Cardiac septum (tissue), 1 donor: ENCODE results near the gene UBD. TPM values are rescaled to one million over a fixed set of nuclear protein-coding genes. Genes with fewer than 3 reads are reported as not detected.

Source experiments
- DNase-seq: peaks from one replicate; pipeline ENCODE4 v3.0.0-alpha.2; 2020; ENCODE audit warnings: low spot score
- intact Hi-C: fragments of 100-400 bp; cut with DNase I; formaldehyde crosslinking; loops from one replicate; pipeline ENCODE4 v1.14.0; 2022
- long read RNA-seq: library from polyadenylated mRNA; unstranded; transcript quantifications from one replicate; pipeline ENCODE4 v2.0.0, GENCODE V29; 2021
- total RNA-seq: library from RNA; stranded (reverse); fragmentation: NEBNext Ultra II Directional; extraction: Animal tissue kit (Norgen Biotek cat#: 25700); gene quantifications from one replicate; pipeline ENCODE4 v1.2.1, GENCODE V29; 2021
- donor health status: DM: no; HTN: no; CAD: no.

The UBD gene
- not detected for total RNA-seq
- long read RNA-seq = 0 reads

DNA sequence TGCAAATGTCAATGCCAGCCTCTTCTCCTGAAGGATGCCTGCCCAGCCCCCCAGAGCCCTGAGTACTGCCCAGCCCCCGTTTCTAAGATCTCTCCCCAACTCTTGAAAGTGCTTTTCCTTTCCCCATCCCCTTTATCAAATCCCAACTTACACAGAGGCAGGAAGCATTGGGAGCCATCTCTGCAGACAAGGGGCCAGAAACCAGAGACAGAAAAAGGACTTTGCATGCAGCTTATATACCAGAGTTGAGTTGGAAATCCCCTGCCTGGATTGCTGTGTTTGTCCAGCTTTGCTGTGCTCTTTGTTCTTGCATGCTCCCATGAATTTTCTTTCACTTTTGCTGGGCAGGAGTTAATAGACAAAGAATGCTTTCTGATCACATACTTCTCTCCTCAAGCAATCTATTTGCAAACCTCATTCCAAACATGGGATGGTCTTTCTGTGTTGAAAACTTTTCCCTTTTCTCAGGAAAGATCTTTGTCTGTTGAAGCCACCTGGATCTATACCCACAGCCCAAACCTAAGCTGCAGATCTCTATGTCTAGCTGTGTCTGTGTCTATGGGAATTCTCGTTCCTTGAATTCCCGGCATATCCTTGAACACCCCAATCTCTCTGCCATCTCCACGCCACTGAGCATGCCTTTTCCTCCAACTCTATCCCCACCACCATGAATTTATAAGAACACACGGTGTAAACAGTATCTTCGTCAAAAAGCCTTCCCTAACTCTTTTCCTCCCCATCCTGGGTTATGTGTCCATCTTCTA is at the start of gene UBD:
TSS of gene UBD (minus strand) at position 209 of the 764 bp plus-strand sequence. CDS start at position 178, 31 bp downstream.
- no peak for DNase-seq
- intact Hi-C loops = no loop called here

DNA sequence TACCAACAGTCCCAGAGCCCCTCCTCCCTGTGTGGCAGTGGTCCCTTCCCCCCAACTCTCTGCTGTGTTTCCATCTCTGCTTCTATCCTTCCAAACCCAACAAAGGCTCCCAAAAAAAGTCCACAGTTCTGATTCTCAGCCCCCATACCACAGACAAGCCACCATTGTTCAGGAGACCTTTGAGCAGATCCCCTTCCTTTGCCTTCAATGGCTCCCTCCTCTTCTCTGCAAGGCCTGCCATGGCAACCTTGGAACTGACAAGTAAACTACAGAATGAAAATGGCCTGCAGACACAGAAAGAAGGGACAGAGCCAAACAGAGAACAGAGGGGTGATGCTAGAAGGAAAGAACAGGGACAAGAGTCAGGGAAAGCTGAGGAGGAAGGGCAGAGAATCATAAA is 48.6 kb upstream of the UBD start:
- intact Hi-C loops = no loop called here
- no peak for DNase-seq

DNA sequence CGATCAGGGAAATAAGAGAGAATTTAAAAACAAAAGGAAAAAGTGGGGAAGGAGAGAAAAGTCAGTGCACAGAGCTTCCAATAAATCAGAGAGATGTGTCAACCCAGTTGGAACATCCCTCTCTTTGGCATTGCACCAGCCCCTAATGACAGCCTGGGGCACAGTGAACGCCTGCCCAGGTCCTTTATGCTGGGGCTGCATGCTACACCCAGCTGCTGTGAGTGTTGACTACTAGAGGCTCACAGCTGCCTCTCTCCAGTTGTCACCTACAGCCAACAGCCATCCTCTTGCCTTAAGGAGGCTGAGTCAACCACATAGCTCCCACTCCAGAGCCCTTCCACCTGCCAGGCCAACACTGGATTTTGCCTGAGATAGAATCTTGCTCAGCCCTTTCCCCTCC is 44.4 kb upstream of the UBD start:
- intact Hi-C loops = no loop called here
- DNase-seq = no peak

DNA sequence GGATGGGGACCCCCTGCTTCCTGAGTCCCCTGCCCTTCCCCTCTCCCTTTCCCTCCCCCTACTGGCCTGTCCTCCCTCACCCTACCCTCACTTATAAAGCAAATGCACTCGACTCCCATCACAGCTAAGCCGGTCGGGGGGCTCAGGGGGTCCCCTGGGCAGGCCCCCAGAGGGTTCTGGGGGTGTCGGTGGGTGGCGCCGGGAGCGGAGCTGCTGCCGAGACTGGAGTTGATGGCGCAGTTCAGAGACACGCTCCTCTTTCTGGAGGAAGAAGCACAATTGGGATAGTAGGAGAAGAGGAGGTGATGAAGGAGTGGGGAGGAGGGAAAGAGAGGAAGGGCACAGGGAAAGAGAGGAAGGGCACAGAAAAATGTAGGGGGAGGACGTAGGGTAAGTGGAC is 43.9 kb upstream of the UBD start:
- DNase-seq = no peak
- intact Hi-C loops = no loop called here

DNA sequence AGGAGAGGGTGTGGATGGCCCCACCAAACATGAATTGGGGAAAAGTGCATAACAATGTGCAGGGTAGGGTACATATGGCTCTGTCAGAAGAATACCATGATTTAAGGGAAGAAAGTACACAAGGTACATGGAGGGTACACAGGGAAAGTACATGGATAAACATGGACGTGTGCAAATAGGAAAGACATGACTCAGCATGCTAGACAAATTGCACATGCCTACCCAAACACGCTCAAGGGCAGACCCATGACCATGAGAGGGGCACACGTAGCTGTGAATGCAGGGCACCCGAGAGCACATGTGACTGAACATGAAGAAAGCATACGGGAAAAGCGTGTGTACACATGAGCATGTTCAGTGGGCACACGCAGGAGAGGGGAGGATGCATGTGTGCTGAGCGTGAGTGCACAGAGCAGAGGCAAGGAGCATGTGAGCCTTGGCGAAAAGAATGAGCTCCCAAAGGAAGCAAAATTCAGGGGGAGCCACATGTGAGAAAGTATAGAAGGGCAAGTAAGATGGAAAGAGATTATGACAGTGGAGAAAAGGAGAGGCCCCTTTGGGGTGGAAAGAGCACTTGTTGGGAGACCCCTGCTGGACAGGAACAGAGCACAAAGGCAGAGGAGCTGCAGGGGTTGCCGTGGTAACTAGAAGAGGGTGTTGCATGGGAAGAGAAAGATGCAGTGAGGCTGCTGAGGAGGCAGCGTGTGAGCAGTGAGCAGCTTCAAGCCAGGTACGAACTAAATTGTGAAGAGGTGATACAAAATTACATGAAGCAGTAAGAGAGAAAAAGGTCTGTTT is 43.2 kb upstream of the UBD start:
- no peak for DNase-seq
- intact Hi-C loops = no loop called here

DNA sequence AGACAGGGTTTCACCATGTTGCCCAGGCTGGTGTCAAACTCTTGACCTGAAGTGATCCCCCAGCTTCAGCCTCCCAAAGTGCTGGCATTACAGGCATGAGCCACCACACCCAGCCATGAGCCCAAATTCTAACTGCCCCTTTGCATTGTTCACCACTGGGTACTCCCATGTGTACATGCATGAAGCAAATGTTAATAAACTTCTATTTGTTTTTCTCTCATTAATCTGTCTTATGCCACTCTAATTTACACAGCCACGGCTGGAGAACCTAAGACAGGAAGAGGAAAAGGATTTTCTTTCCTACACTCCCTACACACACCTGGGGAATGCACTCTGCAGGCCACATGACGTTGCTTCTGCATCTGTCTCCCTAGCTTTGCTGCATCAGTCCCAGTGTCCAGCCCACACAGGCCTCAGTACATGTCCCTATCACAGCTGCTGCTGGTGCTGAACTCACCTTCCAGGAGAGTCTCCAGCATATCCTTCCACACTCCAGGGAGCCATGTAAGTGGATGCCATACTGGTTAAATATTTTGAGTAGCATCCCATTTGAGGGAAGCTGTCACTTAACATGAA is 38.7 kb upstream of the UBD start:
- intact Hi-C loops = no loop called here
- no peak for DNase-seq

DNA sequence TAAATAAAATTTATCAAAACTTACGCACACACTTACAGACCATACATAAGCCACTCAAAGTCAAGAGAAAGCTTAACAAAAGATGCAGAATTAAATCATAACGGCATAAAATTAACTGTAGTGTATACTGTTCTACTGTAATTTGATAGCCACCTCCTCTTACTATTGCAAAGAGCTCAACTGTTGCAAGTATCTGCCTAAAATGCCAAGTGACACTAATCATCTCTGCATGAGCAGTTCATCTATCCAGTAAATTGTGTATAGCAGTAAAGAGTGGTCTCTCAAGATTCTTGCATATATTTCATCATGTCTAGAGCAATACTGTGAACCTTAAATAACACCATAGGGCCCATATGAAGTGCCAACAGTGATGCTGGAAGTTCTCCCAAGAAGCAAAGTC is 37.7 kb upstream of the UBD start:
- intact Hi-C loops = no loop called here
- no peak for DNase-seq

DNA sequence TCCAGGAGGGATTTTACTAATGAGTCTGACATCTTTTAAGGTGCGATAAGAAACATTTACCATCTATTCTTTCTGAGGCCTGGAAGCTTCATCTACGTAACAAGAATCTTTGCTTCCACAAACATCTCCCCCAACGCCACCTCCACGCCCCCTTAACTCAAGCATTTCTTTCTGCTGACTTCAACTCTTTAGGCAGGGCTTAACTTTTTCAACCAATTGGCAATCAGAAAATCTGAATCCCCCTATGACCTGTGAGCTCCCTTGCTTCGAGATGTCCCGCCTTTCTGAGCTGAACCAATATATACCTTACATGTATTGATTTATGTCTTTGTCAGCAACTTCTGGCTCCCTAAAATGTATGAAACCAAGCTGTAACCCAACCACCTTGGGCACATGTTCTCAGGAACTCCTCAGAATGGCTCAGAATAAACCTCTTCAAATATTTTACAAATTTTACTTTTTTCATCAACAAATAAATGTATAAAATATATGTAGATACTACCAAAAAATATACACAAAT is 36.9 kb upstream of the UBD start:
- intact Hi-C loops = no loop called here
- DNase-seq = no peak

DNA sequence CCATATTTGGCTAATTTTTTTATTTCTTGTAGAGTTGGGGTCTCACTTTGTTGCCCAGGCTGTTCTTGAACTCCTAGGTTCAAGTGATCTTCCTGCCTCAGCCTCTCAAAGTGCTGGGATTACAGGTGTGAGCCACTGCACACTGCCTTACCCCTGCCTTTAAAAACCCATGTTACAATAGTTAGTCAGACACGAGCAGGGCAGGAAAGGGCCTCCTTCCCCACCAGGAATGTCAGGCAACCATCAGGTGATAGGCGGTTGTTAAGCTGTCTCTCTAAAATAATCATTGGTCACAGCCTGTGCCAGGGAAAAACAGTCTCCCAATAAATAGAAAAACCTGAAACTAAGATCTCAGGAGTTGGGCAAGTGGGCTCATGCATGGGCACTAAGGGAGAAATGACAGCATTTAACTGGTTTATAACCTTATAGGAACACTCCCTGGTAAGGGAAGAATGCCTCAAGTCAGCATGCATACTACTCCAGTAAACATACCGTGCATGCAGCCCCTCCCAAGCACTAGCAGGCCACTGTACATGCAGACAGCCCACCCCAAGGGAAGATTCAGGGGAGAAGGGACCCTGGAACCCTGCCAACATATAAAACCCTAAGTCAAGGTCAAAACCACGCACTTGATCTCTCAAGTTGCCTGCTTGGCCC is 33.8 kb upstream of the UBD start:
- intact Hi-C loops = no loop called here
- DNase-seq = no peak

DNA sequence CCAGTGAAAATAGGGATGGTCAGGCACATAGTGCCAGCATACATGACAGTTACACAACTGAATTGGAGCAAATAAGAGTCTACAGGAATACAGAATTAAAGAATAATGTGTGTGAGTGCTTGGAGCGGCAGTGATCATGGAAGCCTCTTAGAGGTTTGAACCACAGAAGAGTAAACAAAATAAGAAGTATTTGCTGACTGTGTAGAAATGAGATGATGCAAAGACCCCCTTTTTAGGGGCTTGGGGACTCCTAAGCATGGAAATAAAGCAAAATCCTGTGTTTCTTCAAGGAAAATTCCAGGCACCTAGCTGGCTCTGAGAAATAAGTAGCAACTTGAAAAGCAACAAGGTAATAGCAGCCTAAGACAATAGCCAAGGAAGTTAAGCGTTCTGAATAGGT is 32.1 kb upstream of the UBD start:
- intact Hi-C loops = no loop called here
- no peak for DNase-seq

DNA sequence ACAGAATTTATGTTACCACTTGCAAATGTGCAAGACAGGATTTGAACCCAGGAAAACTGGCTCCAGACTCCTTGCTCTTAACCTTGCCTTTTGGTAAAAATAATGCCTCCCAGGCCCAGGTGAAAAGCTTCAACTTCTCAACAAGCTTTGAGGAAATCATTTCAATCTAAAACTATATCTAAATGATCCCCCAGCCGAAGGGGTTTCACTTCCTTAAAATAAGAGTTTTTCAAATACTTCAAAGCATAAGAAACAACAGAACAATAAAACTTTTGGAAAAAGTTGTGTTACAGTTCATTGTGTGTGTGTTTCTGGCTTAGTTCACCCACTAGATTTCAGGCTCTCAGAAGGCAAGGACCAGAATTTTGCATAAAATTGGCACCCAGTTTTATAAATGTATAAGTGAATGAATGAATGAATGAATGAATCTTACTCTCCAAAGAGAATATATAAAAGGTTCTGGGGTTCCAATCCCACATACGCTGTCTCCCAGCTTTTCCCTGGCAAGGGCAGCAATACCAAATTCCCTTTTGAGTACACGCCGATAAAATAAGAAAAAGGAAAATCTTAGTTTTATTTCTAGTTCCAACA is 30.8 kb upstream of the UBD start:
- no peak for DNase-seq
- intact Hi-C loops = no loop called here

DNA sequence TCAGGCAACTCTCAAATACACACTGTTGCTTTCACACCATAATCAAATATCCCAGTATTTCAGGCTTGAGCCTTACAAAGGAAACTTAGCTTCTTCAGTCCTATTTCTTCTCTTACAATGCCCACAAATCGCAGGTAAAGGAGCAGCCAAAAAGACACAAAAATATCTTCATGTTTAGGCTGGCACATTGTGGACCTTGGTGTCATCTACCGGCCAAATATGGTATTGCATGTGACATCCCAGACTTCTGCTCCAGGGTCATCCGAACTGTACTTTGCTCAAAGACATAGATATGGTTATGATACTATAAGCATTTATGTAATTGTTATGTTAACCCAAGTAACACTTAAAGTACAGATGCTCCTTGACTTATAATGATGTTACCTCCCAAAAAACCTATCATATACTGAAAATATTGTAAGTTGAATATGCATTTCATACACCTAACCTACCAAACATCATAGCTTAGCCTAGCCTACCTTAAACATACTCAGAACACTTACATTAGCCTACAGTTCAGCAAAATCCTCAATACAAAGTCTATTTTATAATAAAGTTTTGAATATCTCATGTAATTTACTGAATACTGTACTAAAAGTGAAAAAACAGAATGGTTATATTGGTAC is 30.0 kb upstream of the UBD start:
- intact Hi-C loops = loop anchor here (5.0 kb wide), 1 partner anchor 902 kb away; no protein-coding TSS in a partner anchor
- DNase-seq = no peak

DNA sequence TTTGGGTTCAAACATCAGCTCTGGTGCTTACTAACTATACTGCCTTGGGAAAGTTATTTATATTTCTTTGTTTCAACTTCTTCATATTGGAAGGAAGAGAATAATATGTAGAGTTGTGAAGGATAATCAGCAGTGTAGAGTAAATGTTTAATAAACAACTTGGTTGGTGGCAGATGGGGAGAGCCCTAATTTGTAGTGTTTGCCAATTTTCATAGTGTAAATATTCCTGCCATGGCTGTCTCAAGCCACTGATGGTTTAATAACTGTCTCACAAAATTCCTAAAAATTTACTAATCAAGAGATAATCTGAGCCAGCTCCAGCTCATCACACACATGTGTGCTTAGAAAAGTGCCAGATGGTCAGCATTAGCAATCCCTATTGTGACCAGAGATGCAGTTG is 25.3 kb upstream of the UBD start, which contains the start of gene OR2H2:
TSS of gene OR2H2 (plus strand) at position 301 of the 400 bp plus-strand sequence. CDS start 2,824 bp downstream, outside the sequence.
- no peak for DNase-seq
- intact Hi-C loops = loop anchor here (5.0 kb wide), 1 partner anchor 898 kb away; no protein-coding TSS in a partner anchor

DNA sequence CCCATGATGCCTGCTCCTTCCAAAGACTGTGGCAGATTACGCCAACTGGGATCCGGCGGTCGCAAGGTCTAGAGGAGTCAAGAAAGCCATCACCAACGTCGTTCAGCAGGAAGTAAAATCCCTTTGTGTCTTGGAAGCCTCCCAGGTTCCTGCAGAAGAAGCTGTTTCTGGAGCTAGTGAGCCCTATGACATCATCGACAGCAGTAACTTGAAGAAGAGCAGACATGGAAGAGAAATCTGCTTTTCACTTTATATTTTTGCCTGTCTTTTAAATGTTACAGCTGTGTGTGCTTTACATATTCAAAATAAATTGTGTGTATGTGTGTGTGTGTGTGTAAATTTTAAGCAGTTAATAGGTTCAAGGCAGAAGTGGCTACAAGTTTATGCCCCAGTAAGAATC is 18.0 kb upstream of the UBD start:
- no peak for DNase-seq
- intact Hi-C loops = no loop called here

DNA sequence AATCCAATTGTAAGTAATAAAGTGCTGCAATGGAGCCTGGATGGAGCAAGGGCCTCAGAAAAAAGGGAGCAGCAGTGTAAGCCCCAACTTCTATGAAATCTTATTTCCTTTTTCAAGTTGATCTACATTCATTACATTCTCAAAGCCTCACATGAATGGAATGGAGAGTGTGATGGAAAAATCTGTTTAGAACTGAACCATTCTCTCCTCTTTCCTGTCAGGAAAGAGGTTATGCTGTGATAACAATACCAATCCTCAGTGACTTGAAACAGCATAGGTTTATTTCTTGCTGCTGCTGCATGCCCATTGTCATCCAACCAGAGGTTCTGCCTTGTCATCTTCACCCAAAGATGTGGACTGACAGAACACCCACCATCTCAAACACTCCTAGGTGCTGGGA is 16.5 kb upstream of the UBD start:
- no peak for DNase-seq
- intact Hi-C loops = no loop called here

DNA sequence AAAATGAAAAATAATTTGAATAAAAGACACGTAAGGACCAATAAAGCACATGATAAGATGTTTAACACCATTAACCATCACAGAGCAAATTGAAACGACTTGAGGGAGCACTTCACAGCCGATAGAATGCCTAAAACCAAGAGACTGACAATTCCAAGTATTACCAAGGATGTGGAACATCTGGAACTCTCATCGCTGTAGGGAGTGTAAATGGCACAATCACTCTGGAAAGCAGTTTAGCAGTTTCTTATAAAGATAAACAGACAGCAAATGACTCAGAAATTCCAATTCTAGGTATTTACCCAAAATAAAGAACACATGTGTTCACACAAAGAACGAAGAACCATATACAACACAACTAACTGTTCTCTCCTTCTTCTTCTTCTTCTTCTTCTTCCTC is 8.5 kb upstream of the UBD start:
- DNase-seq = no peak
- intact Hi-C loops = no loop called here

DNA sequence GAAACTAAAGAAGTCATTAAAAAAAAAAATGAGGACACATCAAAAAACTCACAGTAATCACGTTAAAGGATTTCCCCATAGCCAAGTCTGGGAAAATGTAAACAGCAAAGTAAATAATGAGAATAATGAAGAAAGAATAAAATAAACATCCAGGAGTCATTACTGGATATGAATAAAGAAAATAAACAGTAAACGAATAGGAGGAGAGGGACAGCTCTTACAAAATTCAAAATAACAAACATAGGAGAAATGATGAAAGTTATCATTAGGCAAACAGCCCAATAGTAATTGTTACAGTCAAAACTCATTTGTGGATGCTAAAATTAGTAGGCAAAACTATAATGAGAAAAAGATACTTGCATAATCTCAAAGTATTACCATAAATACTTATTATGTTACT is 8.0 kb upstream of the UBD start:
- DNase-seq = no peak
- intact Hi-C loops = no loop called here

DNA sequence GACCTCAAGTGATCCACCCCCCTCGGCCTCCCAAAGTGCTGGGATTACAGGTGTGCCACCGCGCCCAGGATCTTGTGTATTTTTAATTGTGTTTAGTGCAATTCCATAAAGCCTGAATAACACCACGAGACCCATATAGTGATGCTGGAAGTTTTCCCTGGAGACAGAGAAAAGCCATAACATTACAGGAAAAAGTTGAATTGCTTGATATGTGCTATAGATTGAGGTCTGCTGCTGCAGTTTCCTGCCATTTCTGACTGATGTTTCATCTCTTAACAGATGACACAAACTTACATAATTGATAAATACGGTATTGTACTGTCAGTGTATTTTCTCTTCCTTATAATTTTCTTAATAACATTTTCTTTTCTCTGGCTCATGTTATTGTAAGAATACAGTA is 7.3 kb upstream of the UBD start:
- intact Hi-C loops = no loop called here
- DNase-seq = no peak

DNA sequence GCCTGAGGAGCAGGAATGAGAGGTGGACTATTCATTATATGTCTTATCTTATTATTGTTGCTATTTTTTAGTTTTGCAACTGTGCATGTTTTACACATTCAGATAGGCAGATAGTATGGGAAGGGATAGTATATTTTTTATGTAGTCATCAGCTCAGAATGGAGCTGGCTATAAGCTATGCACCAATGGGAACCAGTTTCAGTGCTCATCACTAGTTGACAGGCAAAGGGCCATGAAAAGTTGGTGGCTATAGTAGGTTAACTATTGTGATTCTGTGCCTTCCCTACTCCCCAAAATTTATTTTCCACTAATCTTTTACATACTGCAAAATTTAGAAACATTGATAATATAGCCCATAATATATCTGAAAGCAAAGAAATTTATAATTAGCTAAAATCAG is 5.3 kb upstream of the UBD start:
- intact Hi-C loops = no loop called here

More for the DNA sequence above, 5.3 kb upstream of the UBD start:
- DNase-seq = no peak
